BJ (cell line): ENCODE measurements around the gene ALDH3A1. TPM values are rescaled to one million over a fixed set of nuclear protein-coding genes. Genes with fewer than 3 reads are reported as not detected.

ENCODE experiments used
- CTCF ChIA-PET: fragments of 350-600 bp; formaldehyde crosslinking; extraction: SDS; loops from one replicate; lab custom pipeline; 2021; ENCODE audit warnings: antibody characterized with exemption, inconsistent platforms; lab: Yijun Ruan, JAX
- POLR2A ChIA-PET: fragments of 300-600 bp; sonication (Branson Sonifier 250); formaldehyde crosslinking; extraction: SDS; loops from one replicate; lab custom pipeline; 2021; ENCODE audit warnings: antibody characterized with exemption; lab: Charles Lee
- DNase-seq: peaks from one replicate; pipeline ENCODE4 v3.0.0-alpha.2; 2011; ENCODE audit warnings: low read depth
- H3K27me3 ChIP-seq: 2 replicates; pipeline ENCODE4 v1.6.0; 2011; ENCODE audit warnings: low read length; ENCODE audit not compliant: control insufficient read depth, insufficient read depth
- H3K36me3 ChIP-seq: 2 replicates; pipeline ENCODE4 v1.5.1; 2011; ENCODE audit warnings: low read length; ENCODE audit not compliant: control insufficient read depth, insufficient read depth
- H3K4me3 ChIP-seq: 2 replicates; pipeline ENCODE4 v1.5.1; 2011; ENCODE audit warnings: low read depth, mild to moderate bottlenecking, control low read depth, low read length
- CTCF ChIP-seq: IDR thresholded peaks from 2 replicates; pipeline ENCODE4 v1.5.1; 2011; ENCODE audit warnings: low read depth, mild to moderate bottlenecking, control low read depth, inconsistent platforms, low read length, moderate library complexity; ENCODE audit not compliant: insufficient read depth
- polyA plus RNA-seq: library from polyadenylated mRNA; depleted of rRNA; stranded (reverse); fragments of >200 nt; gene quantifications from 2 replicates; pipeline ENCODE4 v1.2.3, GENCODE V29; 2011

Gene ALDH3A1
- polyA plus RNA-seq, 1 experiment, result 0.20 TPM

GRCh38 chr17:19713462-19713861 is 34.6 kb downstream of the ALDH3A1 start:
- Histone ChIP-seq H3K27me3 (peaks cover 1% of the 10 kb centered on the region; the same call in 1 of the 2 replicates), H3K36me3 (no peaks in the 10 kb centered on the region), H3K4me3 (no peak overlapping the region)
- no peak for DNase-seq
- TF ChIP-seq CTCF, result peak; percentile 25; the same call in 1 of the 2 replicates
- POLR2A ChIA-PET, result no interaction called here
- CTCF ChIA-PET, result interaction anchor here (1.2 kb wide), 1 partner anchor 58 kb away, joined by 3 read pairs; no protein-coding TSS in a partner anchor

- no peak for DNase-seq
- no peak for TF ChIP-seq CTCF
- ChIA-PET POLR2A (no interaction called here), CTCF (no interaction called here)
- Histone ChIP-seq H3K4me3 (no peak overlapping the region), H3K36me3 (no peaks in the 10 kb centered on the region), H3K27me3 (peaks cover 1% of the 10 kb centered on the region; the same call in 1 of the 2 replicates)
Measured at GRCh38 chr17:19712436-19713004, 35.6 kb downstream of the ALDH3A1 start.

- CTCF ChIA-PET, result interaction anchor here (2.1 kb wide), 1 partner anchor 8 kb away, joined by 6 read pairs; no protein-coding TSS in a partner anchor
- TF ChIP-seq CTCF, result no peak
- H3K4me3 ChIP-seq, result no peak overlapping the region
- no peak for DNase-seq
- H3K27me3 ChIP-seq, result no peaks in the 10 kb centered on the region
- POLR2A ChIA-PET, result no interaction called here
- H3K36me3 ChIP-seq, result no peaks in the 10 kb centered on the region
Measured at GRCh38 chr17:19709841-19710240, 38.3 kb downstream of the ALDH3A1 start.

- CTCF ChIA-PET, result no interaction called here
- no peak for TF ChIP-seq CTCF
- POLR2A ChIA-PET, result no interaction called here
- Histone ChIP-seq H3K4me3 (no peak overlapping the region), H3K27me3 (no peaks in the 10 kb centered on the region), H3K36me3 (no peaks in the 10 kb centered on the region)
- no peak for DNase-seq
Measured at GRCh38 chr17:19708431-19709175, 39.5 kb downstream of the ALDH3A1 start.

GRCh38 chr17:19707728-19708221 is 40.3 kb downstream of the ALDH3A1 start:
- Histone ChIP-seq H3K36me3 (no peaks in the 10 kb centered on the region), H3K27me3 (no peaks in the 10 kb centered on the region), H3K4me3 (no peak overlapping the region)
- DNase-seq, result no peak
- no peak for TF ChIP-seq CTCF
- ChIA-PET CTCF (interaction anchor here (2.0 kb wide), 1 partner anchor 8 kb away, joined by 6 read pairs; the partner anchor contains the start of gene SLC47A2), POLR2A (no interaction called here)
